Hepatic stellate cell (primary cell): ENCODE data around the gene ATP6AP1.
"Not testable (repeated sequence)": the region's sequence is repeated elsewhere in the genome, so short reads cannot be mapped to it uniquely, and the experiment has no call there.

Experiments
- DNase-seq: peaks from one replicate; pipeline ENCODE4 v3.0.0; 2011; ENCODE audit warnings: low spot score

ATP6AP1 gene

DNA sequence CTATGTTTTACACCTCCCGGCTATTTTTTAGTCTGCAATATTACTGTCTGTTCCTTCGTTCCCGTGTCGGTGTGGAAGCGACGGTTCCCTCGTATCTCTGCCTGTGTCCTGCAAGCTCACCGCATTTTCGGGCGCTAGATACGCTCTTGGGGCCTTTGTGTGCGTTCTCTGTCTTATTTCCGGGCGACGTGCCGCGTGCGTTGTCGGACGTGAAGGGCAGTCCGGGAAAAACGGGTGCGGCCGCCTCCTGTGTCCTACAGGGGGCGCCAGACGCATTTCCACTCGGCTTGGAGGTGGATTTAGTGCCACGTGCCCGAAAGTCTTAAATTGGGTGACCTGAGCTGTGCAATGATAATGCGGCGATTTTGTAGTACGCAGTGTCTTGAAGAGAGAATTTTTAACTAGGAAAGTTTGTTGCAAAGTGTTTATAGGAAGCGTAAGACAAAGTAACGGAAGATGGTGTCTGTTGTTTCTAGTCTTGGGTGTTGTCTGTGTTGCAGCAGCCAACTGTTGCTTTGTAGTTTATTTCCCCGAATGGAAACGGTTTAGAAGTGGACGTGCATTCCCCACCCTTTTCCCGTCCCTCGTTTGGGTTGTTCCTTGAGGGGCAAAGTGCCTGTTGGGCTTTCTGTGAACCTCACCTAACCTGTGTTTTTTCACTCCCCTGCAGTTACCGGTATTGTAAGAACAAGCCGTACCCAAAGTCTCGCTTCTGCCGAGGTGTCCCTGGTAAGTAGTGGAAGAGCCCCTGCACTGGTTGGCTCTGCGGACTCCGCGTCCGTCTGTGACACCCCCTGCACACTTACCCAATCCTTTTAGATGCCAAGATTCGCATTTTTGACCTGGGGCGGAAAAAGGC, 29.6 kb upstream of the ATP6AP1 start:
- no peak for DNase-seq

GRCh38 chrX:154399527-154400368, 28.7 kb upstream of the ATP6AP1 start:
- DNase-seq: no peak

DNA sequence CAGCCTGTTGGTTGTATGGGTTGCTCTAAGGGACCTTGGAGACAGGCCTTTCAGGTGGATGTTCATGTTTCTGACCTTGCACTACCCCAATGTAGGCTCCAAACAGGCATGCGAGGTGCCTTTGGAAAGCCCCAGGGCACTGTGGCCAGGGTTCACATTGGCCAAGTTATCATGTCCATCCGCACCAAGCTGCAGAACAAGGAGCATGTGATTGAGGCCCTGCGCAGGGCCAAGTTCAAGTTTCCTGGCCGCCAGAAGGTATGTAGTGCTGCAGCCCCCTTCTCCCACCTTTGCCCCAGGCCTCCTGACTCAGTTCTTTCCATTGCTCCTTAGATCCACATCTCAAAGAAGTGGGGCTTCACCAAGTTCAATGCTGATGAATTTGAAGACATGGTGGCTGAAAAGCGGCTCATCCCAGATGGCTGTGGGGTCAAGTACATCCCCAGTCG, 28.1 kb upstream of the ATP6AP1 start:
- not testable (repeated sequence) for DNase-seq

- DNase-seq: no peak
Measured at GRCh38 chrX:154401045-154401799, 27.3 kb upstream of the ATP6AP1 start.

- no peak for DNase-seq
Measured at GRCh38 chrX:154401918-154402621, 26.4 kb upstream of the ATP6AP1 start.

DNA sequence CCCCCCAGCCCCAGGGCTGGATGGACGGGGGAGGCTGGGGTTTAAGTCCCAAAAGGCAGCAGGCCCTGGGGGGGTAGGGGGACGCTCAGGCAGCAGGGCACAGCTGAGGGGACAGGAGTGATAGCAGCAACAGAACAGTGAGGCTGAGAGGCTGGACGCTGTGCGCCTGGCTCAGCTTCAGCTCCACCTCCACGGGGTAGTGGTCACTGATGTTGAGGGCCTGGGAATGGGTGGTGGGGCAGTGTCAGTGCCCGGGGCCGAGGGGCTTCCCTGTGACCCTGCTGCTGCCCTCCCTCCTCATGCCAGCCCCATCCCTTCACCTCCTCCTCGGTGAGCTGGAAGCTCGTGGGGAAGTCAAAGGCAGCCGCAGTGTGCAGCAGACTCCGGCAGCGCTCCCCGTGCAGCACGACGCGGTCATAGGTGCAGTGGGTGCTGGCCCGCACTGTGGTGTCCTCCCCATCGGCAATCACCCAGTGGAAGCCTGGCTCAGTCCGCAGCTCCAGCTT, 25.8 kb upstream of the ATP6AP1 start:
- DNase-seq: no peak

- DNase-seq: no peak
Measured at GRCh38 chrX:154403192-154403591, 25.3 kb upstream of the ATP6AP1 start.

DNA sequence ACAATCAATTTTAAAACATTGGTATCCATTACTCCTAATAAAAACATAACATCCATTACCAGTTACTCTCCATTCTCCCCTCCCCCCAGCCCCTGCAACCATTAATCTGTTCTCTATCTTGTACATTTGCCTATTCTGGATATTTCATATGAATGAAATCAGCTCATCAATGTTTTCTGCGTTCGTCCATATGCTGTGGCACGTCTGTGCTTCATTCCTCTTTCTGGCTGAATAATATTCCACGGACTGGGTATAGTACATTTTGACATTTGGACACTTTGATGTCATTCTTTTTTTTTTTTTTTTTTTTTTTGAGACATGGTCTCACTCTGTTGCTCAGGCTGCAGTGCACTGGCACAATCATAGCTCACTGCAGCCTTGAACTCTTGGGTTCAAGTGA, 24.6 kb upstream of the ATP6AP1 start:
- DNase-seq: no peak

DNA sequence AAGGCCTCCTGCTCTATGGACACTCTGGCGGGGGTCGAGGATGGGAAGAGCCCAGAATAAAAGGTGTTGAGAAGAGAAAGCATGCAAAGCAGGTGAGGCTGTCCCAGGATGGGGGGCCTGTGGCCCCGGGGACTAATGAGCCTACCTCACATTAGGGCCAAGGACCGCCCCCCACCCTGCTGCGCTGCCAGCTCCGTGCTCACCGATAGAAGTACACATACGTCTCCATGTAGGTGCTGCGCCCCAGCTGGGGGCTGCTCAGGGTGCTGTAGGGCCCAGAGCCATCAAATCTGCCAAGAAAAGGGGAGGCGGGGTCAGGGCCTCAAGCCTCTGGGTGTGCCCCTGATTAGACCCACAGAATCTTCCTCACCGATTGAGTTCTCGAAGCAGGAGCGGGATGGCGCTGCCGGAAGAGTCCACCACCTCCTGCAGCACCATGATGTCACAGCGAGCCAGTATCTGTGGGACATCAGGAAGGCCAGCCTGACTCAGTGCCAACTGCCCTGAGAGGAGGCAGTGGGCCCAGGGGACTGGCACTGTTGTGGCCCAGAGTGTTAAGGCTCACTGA, 23.8 kb upstream of the ATP6AP1 start:
- DNase-seq: no peak

- no peak for DNase-seq
Measured at GRCh38 chrX:154408659-154409221, 19.7 kb upstream of the ATP6AP1 start.

DNA sequence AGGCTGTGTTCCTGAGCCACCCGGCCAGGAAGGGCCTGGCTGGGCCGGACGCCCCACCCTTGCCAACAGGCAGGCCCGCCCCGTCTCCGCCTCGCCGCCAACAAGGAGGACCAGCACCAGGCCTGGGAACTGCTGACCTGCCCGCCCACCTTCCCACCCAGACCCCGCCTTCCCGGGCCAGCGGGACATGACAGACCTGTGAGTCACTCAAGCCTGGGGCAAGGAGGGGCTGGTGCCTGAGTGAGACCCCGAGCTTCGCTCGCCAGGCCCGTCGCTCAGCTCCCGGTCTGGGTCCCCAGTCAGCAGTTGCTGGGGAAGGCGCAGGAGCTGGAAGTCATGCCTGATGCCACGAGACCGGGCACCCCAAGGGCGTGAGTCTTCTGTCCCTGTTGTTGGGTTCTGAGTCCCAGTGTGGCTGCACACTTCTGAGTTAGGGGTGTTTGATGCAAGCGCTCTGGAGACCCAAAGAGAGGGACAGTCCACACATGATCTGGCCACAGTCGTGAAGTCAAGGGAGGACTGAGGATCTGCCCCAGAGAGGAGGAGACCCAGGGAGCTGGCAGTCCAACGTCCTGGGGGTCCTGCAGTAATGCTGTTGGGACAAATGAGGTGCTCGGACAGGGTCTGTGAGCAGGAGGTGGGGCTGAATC, 19.1 kb upstream of the ATP6AP1 start, which contains the start of gene DNASE1L1:
Gene DNASE1L1, minus strand, starts transcription at position 33 of the 650 bp plus-strand sequence. CDS start 3,686 bp downstream, outside the sequence.
- DNase-seq: no peak

DNA sequence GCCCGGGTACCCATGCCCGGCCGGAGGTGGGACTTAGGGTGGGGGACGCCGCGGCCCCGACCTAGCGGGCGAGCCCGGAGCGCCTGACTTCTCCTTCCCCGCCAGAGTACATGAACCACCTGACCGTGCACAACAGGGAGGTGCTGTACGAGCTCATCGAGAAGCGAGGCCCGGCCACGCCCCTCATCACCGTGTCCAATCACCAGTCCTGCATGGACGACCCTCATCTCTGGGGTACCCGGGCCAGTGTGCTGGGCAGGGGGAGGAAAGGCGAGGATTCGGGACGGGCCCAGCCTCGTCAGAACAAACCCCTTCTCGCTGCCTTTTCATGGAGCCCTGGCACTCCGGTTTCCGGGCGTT, 16.5 kb upstream of the ATP6AP1 start:
- DNase-seq: no peak

DNA sequence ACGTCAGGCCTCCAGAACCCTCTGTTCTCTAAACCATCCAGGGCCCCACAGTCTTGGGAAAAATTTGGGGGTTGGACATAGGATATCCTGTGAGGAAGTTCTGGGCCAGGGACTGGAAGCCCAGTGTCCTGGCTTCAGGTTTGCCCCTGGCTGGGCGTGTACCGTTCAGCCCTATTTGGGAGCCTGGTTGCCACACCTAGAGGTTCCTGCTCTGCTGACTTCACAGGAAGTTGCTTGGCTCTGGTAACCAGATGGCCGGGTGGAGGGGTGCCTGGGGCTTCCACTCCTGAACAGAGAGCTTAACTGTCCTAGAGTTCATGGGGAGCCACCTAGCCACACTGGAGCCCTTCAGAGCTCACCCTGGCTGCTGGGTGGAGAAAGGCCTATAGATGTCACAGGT, 16.0 kb upstream of the ATP6AP1 start:
- DNase-seq: no peak

DNA sequence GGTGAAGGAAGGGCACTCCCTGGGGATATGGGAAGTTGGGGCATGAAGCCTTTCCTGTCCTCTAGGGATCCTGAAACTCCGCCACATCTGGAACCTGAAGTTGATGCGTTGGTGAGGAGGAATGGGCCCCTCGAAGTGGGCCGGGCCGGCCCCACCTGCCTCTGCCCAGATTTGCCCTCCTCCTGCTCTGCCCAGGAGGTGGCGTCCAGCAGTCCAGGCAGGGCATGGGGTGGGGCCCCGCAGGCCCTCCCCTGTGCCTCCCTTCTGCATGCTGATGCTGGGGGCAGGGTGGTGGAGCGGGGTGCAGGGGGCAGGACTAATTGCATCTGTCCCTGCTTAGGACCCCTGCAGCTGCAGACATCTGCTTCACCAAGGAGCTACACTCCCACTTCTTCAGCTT, 15.3 kb upstream of the ATP6AP1 start:
- DNase-seq: no peak

DNA sequence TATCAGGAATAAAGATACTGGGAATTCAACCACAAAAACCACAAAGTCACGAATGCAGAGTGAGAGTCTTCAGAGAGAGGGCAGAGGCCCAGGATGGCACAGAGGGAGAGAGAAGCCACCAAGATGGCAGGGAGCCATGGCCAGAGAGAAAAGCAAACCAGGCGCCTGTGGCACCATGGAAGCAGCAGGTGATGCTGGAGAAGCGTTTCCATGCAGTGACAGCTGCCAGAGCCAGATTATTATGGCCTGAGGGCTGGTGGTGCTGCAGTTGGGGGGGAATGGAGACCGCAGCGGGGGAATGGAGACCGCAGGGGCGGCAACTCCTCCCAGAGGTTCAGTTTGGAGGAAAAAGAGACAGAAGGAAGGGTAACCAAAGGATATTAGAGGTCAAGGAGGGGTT, 11.3 kb upstream of the ATP6AP1 start:
- no peak for DNase-seq

GRCh38 chrX:154419189-154419588, 9.3 kb upstream of the ATP6AP1 start:
- no peak for DNase-seq

DNA sequence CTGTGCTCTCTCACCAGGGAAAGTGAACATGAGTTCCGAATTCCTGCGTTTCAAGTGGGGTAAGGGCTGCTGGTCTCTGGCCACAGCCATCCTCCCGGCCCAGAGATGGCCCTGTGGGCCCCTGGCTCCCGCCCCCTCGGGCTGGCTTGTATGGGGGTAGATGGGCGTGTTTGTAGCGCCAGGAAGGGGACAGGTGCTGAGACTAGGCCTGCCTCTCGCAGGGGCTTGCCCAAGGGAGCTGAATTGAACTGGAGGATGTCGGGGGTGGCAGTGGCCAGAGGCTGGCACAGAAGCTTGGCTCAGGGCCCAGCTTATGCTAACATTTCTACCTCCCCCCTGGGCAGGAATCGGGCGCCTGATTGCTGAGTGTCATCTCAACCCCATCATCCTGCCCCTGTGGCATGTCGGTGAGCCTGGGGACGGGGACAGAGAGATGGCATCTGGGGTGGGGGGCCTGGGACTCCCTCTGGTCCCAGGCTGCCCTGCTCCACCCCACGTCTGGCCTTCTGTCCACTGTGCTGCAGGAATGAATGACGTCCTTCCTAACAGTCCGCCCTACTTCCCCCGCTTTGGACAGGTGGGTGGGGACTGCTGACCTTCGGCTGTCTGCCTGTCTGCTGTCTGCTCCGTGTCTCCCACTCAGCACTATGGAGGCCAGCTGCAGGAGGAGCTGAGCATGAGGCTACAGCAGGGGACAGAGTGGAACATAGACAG, 8.6 kb upstream of the ATP6AP1 start:
- no peak for DNase-seq

DNA sequence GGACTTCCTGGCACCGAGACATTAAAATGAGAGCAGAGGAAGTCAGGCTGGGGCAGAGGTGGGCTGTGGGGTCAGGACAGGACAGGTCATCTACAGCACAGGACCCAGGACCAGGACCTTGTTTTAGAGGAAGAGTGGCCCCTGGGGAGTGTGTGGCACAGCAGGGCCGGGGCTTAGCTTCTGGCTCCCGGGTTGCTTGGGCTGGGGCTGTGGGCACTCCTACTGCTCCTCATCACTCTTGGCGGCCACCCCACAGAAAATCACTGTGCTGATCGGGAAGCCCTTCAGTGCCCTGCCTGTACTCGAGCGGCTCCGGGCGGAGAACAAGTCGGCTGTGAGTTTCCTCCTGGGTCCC, 8.1 kb upstream of the ATP6AP1 start:
- DNase-seq: no peak

DNA sequence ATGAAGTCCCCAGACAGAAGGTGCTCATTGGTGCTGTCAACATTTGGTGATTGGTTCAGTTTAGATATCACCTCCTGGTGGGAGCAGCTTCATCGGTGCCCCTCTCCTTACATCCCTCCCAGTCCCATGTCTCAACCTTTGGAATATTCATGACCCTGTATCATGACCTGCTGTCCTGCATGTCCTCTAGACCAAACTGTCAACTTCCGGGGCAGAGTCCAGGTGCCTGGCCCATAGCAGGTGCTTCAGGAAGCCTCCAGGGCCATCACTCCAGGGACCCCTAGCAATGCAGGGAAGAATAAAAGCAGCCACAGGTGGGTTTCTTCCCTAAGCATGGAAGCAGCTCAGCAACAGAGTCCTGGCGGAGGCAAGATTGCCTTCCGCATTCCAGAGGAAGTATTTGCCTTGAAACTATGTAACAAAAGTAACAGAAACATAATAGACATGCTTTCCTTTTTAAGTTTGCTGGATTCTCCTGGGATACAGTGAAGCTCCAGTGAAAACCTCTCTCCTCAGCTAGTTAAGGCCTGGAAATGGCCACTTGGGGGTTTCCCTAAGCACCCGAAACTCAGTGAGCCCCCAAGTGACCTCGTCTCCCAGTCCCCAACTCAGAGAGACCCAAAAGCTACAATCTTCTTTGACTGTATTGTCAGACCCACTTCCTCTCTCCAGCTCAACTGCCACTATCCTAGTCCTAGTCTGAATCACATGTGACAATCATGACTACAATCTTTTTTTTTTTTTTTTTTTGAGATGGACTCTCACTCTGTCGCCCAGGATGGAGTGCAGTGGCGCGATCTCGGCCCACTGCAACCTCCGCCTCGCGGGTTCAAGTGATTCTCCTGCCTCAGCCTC, 1.3 kb upstream of the ATP6AP1 start:
- no peak for DNase-seq
